HEK293 (cell line): ENCODE measurements around the gene PCNA.
"Not testable (repeated sequence)": the region's sequence is repeated elsewhere in the genome, so short reads cannot be mapped to it uniquely, and the experiment has no call there.

Experiments
- KLF9 ChIP-seq: fragments of 450-650 bp; formaldehyde crosslinking; IDR thresholded peaks from 2 replicates; pipeline ENCODE4 v1.5.1; 2016; ENCODE audit warnings: missing biosample characterization, missing genetic modification characterization, low read depth
- PRDM4 ChIP-seq: fragments of 450-650 bp; formaldehyde crosslinking; IDR thresholded peaks from 2 replicates; pipeline ENCODE4 v1.5.1; 2017; ENCODE audit warnings: missing biosample characterization, missing genetic modification characterization
- ZNF585B ChIP-seq: fragments of 450-650 bp; formaldehyde crosslinking; IDR thresholded peaks from 2 replicates; pipeline ENCODE4 v1.5.1; 2016; ENCODE audit warnings: missing biosample characterization, missing genetic modification characterization
- ZNF626 ChIP-seq: fragments of 450-650 bp; sonication (Bioruptor Pico); formaldehyde crosslinking; IDR thresholded peaks from 2 replicates; pipeline ENCODE4 v1.5.1; 2018; ENCODE audit warnings: missing biosample characterization, missing genetic modification characterization, inconsistent platforms
- ZNF776 ChIP-seq: fragments of 450-650 bp; formaldehyde crosslinking; IDR thresholded peaks from 2 replicates; pipeline ENCODE4 v1.5.0; 2017; ENCODE audit warnings: missing biosample characterization, missing genetic modification characterization, borderline replicate concordance
- TF ChIP-seq, protein P1 (sequence below): fragments of 450-650 bp; formaldehyde crosslinking; IDR thresholded peaks from 2 replicates; pipeline ENCODE4 v1.5.1; 2016; ENCODE audit warnings: missing biosample characterization, missing genetic modification characterization
- TF ChIP-seq, protein P2 (sequence below): fragments of 450-650 bp; formaldehyde crosslinking; IDR thresholded peaks from 2 replicates; pipeline ENCODE4 v1.5.1; 2016; ENCODE audit warnings: missing biosample characterization, missing genetic modification characterization
- TF ChIP-seq, protein P3 (sequence below): fragments of 450-650 bp; formaldehyde crosslinking; IDR thresholded peaks from 2 replicates; pipeline ENCODE4 v1.5.1; 2016; ENCODE audit warnings: missing biosample characterization, missing genetic modification characterization

DNA sequence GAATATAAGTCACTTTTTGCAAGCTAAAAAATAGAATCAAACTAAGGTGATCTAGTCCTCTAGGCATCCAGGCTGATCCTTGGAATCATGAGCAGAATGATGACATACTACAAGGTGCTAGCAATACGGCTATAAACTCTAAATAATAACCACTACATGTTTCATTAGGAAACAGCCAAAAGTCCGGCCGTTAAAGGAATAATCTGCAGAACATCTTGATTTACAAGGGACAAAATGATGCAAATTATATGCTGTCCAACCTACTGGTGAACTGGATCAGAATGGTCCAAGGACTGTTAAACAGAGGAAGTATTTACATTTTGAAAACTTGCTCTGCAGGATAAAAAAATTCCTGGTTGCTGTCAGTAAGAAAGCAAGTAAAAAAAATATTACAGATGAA lies 19.8 kb downstream of the PCNA start:
- TF ChIP-seq, protein P1, sequence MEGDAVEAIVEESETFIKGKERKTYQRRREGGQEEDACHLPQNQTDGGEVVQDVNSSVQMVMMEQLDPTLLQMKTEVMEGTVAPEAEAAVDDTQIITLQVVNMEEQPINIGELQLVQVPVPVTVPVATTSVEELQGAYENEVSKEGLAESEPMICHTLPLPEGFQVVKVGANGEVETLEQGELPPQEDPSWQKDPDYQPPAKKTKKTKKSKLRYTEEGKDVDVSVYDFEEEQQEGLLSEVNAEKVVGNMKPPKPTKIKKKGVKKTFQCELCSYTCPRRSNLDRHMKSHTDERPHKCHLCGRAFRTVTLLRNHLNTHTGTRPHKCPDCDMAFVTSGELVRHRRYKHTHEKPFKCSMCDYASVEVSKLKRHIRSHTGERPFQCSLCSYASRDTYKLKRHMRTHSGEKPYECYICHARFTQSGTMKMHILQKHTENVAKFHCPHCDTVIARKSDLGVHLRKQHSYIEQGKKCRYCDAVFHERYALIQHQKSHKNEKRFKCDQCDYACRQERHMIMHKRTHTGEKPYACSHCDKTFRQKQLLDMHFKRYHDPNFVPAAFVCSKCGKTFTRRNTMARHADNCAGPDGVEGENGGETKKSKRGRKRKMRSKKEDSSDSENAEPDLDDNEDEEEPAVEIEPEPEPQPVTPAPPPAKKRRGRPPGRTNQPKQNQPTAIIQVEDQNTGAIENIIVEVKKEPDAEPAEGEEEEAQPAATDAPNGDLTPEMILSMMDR (tag by site-specific recombination): not testable (repeated sequence)
- TF ChIP-seq, protein P2, sequence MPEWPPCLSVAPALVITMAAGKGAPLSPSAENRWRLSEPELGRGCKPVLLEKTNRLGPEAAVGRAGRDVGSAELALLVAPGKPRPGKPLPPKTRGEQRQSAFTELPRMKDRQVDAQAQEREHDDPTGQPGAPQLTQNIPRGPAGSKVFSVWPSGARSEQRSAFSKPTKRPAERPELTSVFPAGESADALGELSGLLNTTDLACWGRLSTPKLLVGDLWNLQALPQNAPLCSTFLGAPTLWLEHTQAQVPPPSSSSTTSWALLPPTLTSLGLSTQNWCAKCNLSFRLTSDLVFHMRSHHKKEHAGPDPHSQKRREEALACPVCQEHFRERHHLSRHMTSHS (tag by site-specific recombination): not testable (repeated sequence)
- TF ChIP-seq ZNF585B (tag by site-specific recombination); KLF9 (tag by site-specific recombination); PRDM4; ZNF776; ZNF626 (tag by site-specific recombination): not testable (repeated sequence)
- TF ChIP-seq, protein P3, sequence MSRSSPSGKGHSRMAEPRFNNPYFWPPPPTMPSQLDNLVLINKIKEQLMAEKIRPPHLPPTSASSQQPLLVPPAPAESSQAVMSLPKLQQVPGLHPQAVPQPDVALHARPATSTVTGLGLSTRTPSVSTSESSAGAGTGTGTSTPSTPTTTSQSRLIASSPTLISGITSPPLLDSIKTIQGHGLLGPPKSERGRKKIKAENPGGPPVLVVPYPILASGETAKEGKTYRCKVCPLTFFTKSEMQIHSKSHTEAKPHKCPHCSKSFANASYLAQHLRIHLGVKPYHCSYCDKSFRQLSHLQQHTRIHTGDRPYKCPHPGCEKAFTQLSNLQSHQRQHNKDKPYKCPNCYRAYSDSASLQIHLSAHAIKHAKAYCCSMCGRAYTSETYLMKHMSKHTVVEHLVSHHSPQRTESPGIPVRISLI (tag by site-specific recombination): not testable (repeated sequence)
